GM13977 (cell line): ENCODE measurements around the gene TRAPPC2.
"Not testable (repeated sequence)": the region's sequence is repeated elsewhere in the genome, so short reads cannot be mapped to it uniquely, and the experiment has no call there.

ENCODE experiments used
- DNase-seq: peaks from one replicate; pipeline ENCODE4 v3.0.0; 2012; ENCODE audit warnings: low spot score
- in situ Hi-C: fragments of 300-500 bp; cut with MboI; formaldehyde crosslinking; loops from one replicate; pipeline ENCODE4 v1.12.0; 2022; ENCODE audit warnings: low sequenced_read_pairs, low pct_unique_long_range_greater_than_20kb, mixed read lengths, inconsistent platforms; ENCODE audit not compliant: unreplicated experiment
- TF ChIP-seq, protein P1 (sequence below): IDR thresholded peaks from 2 replicates; pipeline ENCODE4 v1.5.1; 2012; ENCODE audit warnings: mild to moderate bottlenecking, control low read depth; ENCODE audit not compliant: insufficient read depth; ENCODE audit errors: extremely low read depth, missing control alignments

The TRAPPC2 gene

DNA sequence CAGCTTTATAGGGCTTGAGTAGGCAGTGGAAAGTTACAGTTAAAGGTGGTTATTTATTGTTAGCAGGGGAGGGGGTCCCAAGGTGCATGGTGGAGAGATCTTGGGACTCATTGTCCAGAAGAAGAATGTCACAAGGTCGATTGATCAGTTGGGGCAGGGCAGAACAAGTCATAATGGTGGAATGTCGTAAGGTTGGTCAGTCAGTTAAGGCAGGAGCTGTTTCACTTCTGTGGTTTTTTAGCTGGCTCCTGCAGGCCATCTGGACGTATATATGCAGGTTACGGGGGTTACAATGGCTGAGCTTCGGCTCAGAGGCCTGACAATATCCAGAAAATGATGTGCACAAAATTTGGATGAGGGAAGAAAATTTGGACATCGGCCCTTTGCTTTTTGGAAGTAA is 7.3 kb upstream of the TRAPPC2 start:
- in situ Hi-C loops: loop anchor here (10.0 kb wide), 1 partner anchor 77 kb away; no protein-coding TSS in a partner anchor
- DNase-seq: no peak
- TF ChIP-seq, protein P1, sequence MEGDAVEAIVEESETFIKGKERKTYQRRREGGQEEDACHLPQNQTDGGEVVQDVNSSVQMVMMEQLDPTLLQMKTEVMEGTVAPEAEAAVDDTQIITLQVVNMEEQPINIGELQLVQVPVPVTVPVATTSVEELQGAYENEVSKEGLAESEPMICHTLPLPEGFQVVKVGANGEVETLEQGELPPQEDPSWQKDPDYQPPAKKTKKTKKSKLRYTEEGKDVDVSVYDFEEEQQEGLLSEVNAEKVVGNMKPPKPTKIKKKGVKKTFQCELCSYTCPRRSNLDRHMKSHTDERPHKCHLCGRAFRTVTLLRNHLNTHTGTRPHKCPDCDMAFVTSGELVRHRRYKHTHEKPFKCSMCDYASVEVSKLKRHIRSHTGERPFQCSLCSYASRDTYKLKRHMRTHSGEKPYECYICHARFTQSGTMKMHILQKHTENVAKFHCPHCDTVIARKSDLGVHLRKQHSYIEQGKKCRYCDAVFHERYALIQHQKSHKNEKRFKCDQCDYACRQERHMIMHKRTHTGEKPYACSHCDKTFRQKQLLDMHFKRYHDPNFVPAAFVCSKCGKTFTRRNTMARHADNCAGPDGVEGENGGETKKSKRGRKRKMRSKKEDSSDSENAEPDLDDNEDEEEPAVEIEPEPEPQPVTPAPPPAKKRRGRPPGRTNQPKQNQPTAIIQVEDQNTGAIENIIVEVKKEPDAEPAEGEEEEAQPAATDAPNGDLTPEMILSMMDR: no peak

DNA sequence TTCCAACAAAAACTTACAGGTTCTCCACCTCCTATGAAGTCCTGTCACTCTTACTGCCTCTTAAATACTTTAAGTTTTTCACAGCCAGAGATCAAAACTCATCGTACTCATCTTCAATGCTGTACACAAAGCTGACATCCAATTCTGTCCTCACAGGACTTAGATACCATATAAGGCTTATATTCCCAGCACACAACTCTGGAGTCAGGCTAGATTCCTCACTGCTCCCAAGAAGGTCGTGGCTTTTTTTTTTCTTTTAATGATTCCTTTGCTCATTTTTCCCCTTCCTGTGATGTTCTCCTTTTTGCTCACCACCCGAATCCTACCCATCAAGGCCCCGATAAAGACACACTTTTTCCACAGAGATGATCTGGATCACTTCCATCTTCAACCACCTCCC is 914 bp downstream of the TRAPPC2 start:
- TF ChIP-seq, protein P1: no peak
- no peak for DNase-seq
- in situ Hi-C loops: no loop called here

DNA sequence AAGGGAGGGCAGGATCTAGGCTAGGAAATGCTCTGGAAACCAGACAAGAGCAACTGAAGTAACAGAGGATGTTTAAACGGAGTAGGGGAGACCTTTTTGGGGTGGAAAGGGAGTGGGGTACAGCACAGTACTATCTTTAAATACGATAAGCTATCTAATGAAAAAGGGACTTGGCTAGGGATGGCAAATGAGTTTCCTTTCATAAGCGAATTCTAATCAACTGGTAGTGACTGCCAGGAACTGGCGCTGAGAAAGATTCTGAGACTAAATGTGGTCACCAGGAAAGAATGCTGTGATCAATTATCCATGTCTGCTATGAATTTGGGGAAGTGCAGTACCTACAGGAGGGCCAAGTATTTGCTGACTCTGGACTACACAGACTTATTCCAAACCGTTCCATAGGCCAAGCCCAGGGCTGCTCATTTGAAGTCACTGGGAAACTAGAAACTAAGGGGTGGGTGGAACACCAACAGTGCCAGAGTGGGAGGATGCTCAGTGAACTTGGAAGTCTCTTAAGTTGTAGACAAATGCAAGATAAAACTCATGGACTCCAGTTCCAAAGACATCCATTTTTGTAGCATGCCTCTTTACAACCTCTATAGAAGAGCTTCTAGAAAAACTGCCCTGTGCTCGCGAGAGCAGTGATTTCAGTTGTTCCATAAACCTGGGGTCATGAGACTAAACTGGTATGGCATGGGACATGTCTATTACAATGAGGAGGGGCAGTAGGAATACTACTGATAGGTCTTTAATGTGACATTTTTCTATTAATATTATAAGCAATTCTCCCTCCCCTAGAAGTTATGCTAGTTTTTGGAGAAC is 2.0 kb downstream of the TRAPPC2 start:
- in situ Hi-C loops: no loop called here
- TF ChIP-seq, protein P1: no peak
- no peak for DNase-seq

DNA sequence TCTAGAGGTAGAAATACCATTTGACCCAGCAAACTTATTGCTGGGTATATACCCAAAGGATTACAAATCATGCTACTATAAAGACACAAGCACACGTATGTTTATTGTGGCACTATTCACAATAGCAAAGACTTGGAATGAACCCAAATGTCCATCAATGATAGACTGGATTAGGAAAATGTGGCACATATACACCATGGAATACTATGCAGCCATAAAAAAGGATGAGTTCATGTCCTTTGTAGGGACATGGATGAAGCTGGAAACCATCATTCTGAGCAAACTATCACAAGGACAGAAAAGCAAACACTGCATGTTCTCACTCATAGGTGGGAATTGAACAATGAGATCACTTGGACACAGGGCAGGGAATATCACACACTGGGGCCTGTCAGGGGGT is 3.9 kb downstream of the TRAPPC2 start:
- in situ Hi-C loops, DNase-seq: not testable (repeated sequence)

DNA sequence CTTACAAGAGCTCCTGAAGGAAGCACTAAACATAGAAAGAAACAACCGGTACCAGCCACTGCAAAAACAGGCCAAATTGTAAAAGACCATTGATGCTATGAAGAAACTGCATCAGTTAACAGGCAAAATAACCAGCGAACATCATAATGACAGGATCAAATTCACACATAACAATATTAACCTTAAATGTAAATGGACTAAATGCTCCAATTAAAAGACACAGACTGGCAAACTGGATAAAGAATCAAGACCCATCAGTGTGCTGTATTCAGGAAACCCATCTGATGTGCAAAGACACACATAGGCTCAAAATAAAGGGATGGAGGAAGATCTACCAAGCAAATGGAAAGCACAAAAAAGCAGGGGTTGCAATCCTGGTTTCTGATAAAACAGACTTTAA is 7.8 kb downstream of the TRAPPC2 start:
- in situ Hi-C loops, DNase-seq: not testable (repeated sequence)

DNA sequence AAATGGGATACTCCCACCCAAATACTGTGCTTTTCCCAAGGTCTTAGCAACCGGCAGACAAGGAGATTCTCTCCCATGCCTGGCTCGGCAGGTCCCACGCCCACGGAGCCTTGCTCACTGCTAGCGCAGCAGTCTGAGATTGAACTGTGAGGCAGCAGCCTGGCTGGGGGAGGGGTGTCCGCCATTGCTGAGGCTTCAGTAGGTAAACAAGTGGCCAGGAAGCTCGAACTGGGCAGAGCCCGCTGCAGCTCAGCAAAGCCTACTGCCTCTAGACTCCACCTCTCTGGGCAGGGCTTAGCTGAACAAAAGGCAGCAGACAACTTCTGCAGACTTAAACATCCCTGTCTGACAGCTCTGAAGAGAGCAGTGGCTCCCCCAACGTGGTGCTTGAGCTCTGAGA is 9.5 kb downstream of the TRAPPC2 start:
- DNase-seq: not testable (repeated sequence)
- in situ Hi-C loops: loop anchor here (25.0 kb wide), 1 partner anchor 463 kb away; no protein-coding TSS in a partner anchor

DNA sequence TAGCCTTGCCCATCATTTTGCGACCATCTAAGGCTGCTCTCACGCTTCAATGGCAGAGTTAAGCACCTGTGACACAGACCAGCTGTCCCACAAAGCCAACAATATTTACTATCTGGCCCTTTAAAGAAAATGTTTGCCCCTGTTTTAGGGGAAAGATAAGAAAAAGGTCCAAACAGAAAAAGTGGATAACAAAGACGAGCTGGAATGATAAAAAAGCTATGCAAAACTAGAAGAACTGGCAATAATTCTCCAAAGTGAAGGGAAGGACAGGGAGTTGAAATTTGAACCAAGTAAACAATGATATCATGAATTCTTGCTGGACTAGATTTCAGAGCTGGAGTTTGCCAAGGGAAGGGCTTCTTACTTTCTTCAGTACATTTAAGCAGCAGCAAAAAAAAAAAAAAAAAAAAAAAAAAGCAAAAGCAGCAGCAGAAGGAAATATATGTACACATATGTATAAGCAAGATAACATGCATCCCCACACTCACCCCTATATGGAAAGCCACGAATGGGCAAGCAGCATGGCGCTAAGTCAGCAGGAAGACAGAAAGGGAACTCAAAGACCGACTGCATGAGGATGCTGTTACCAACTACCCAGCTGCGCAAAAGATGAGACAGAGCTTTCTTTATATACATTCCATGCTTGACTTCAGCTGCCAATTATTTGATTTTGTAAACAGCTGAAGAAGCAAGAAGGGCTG is 12.5 kb downstream of the TRAPPC2 start:
- DNase-seq: no peak
- in situ Hi-C loops: loop anchor here (25.0 kb wide), 1 partner anchor 460 kb away; no protein-coding TSS in a partner anchor
- TF ChIP-seq, protein P1: no peak

DNA sequence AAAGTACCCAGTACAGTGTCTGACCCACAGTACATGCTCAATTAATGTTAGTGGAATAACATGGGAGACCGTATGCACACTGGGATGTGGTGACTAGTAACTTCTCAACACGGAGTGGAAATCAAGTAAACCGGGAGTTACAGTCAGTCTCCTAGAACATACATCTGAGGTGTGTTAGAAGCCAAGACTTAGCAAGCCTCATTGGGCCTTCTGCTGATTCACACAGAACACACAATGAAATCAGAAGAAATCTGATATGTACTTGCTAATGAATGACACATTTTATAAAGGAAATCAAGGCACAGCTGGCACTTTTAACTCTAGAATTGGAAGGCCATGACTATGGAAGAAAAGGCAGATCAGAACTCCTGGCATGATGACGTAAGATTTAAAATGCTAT is 13.0 kb downstream of the TRAPPC2 start:
- in situ Hi-C loops: loop anchor here (25.0 kb wide), 1 partner anchor 459 kb away; no protein-coding TSS in a partner anchor
- DNase-seq: no peak
- TF ChIP-seq, protein P1: no peak
